Hematopoietic multipotent progenitor cell treated with erythropoietin and hydrocortisone succinate and interleukin-3 and kit ligand, for 4 days (in vitro differentiated cells): ENCODE results near the gene VSIG10.
A peak's percentile ranks its signal among the peaks of the same experiment; 100 is the strongest.

Experiments
- DNase-seq: peaks from one replicate; pipeline ENCODE4 v3.0.0-alpha.2; 2015

Gene VSIG10

DNA sequence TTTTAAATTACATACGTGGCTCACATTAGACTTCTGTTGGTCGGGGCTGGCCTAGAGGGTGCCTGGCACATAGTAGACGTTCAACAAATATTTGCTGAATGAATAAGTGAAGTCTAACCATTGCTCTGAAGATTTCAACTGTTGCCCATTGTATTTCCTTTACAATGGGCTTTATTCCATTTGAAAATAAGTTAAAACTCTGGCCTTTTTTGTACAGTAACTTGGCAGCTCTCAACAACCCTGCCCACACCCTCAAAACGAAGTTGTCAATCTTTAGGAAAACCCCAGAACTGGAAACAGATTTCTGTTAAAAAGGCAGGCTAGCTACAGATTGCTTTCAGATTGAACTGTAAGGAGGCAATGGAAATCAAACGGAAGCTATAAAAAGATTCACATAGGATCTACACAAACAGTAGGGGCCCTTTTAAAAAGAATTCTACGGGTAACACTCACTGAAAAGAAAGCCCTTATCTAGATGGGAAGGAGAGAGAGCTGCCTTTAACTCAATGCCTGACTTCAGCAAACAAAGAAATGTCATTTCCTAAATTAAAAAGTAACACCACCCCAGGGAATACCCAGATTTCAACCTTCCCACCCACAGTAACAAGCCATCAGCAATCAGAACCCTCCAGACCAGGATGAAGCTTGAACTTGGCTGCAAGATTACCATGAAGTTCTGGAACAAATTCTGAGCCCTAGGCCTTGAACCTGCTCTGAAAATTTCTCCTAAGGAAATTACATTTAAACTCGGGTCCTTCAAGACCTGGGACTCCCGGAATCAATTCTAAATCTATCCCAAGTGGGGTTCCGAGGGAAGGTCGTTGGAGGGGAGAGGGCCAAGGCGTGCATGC is 44.2 kb downstream of the VSIG10 start:
- no peak for DNase-seq

DNA sequence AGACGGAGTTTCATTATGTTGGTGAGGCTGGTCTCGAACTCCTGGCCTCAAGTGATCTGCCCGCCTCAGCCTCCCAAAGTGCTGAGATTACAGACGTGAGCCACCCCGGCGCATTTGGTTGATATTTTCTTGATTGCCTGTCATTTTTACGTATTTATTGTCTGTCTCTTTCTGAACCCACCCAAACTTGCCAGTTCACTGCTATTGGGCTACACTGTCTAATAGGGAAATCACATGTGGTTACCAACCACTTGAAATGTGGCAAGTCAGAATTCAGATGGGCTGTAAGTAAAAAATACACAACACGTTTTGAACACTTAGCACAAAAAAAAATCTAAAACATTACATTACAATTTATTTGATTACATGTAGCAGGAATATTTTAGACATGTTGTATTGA is 44.9 kb downstream of the VSIG10 start:
- no peak for DNase-seq

DNA sequence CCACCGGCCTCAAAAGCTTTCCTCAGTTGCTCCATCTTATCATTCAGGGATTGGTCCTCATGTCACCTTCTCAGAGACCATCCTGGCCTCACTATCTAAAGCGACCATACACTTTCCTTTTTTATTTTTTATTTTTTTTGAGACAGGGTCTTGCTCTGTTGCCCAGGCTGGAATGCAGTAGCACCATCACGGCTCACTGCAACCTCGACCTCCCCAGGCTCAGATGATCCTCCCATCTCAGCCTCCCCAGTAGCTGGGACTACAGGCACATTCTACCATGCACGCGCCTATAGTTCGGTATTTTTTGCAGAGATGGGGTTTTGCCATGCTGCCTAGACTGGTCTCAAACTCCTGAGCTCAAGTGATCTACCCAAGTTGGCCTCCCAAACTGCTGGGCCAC is 45.6 kb downstream of the VSIG10 start:
- DNase-seq: no peak

DNA sequence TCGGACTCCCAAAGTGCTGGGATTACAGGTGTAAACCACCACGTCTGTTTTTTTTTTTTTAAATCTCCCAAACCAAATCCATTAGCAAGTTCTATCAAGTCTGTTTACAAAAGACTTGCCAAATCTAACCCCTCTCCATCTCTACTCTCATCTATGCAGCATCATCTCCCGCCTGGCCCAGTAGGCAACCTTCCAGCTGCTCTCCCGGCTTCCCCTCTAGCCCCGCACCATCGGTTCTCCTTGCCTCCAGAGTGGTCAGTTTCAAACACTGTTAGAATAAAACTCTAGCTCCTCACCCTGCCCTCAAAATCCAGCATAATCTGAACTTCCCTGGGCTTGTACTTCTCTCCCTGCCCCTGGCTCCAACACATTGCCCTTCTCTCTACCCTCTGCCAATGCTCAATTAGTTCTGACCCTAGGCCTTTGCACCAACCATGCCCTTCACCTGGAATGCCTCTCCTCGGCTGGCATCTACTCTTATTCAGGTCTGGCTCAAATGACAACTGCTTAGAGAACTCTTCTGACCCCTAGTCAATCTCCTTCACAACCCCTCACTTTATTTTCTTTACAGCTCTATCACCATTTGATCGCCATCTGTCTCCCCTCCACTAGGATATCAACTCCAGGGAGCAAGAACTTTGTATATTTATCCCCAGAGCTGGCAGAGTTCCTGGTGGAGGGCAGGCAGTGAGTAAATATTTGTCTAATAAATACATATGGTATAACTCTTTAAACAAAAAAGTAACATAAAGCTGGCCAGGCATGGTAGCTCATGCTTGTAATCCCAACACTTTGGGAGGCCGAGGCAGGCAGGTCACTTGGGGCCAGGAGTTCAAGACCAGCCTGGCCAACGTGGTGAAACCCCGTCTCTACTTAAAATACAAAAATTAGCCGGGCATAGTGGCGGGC is 47.7 kb downstream of the VSIG10 start:
- DNase-seq: no peak

DNA sequence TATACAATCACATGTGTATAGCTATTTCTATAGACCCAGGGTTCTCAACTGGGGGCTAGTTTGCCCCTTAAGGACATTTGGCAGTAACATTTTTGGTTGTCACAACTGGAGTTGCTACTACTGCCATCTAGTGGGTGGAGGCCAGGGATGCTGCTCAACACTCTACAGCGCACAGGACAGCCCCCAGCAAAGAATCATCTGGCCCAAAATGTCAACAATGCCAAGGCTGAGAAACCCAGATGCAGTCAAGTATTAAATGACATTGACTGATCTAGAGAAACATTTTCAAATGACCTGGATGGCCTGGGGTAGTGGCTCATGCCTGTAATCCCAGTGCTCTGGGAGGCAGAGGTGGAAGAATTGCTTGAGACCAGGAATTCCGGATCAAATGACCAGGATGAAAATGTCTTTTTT is 48.7 kb downstream of the VSIG10 start:
- DNase-seq: peak; percentile 91

DNA sequence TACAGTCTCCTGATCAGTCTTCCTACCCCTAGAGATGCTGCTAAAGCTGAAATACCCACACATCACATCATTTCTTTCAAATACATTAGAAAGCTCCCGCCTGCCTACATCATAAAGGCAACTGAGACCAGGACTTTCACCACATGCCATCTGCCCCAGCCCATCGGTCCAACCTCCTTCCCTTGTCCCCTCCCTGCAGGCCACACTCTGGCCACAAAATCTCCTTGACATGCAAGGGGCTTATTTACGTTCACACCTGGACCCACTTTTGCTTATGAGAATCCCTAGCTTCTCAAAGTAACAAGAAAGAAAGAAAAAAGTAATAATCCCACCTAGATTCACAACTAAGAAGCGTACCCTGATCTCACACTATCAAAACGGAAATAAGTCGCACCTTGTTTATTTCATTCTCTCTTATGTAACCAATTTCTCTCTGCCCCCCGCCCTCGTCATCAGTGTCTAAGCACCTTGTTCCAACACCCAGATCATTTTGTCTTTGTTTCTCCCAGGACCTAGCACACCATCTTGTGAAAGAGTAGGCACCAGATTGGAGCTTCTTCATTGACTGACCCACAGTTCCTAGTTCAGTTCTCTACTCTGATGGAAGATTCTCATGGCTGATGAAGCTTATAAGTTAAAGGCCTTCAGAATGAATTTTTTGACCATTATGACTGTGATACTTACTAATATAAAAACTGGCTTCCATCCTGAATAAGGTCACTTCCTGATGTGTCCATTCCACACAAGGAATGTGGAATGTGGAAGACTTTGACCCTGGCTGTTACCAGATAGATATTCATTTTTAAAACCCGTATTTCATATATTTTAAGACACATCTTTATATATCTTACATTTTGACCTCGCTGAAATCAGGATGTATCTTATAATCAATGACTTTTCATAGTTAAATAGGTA is 50.5 kb downstream of the VSIG10 start:
- no peak for DNase-seq

DNA sequence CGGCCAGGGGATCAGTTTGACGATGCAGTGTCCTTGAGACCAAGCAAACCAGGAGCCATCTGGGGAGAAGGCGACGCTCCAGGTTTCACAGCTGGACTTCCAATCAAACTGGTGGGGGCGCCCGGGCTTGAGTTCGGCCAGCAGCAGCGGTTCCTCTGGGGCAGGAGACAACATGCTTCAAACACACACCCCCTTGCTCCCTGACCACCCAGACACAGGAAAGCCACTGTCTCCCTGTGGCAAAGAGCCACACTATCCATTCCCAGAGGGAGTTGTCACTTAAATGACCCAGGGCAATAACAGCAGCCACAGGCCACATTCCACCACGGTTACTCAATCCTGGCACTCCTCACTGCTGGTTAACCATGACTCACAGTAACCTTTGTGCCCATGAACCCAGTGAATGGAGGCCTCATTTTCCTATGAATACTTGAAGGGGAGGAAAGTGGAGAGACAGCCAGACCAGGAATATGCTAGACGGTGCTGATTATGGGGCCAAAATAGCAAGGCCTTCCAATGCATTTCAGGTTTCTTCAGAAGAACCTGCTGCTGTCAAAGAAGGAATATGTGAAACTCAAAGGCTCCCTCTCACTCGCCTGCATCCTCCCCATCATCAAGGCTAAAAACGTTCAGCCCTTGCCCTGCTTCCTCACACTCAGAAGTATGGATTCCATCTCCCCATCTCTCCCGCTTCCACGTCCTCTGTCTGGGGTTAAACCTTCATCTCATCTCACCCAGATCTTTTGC is 51.3 kb downstream of the VSIG10 start:
- DNase-seq: no peak

DNA sequence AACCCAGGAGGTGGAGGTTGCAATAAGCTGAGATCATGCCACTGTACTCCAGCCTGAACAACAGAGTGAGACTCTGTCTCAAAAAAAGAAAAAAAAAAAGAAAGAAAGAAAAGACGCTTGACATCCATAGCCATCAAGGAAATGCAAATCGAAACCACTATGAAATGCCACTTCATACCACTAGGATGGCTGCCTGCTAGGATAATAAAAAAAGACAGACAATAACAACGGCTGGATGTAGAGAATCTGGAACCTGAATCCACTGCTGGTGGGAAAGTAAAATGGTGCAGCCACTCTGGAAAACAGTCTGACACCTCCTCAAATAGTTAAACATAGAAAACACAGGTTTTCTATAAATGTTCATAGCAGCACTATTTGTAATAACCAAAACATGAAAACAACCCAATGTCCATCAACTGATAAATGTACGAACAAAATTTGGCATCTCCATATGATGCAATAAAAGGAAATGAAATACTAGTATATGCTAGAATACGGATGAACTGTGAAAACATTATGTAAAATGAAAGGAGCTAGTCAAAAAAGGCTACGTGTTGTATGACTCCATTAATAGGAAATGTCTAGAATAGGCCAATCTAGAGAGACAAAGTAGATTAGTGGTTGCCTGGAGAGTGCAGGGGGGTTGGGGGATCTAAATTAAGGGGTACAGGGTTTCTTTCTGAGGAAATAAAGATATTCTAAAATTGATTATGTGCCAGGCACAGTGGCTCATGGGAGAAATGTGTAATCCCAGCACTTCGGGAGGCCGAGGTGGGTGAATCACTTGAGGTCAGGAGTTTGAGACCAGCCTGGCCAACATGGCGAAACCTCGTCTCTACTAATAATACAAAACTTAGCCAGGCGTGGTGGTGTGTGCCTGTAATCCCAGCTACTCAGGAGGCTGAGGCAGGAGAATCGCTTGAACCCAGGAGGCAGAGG is 52.6 kb downstream of the VSIG10 start:
- DNase-seq: no peak

DNA sequence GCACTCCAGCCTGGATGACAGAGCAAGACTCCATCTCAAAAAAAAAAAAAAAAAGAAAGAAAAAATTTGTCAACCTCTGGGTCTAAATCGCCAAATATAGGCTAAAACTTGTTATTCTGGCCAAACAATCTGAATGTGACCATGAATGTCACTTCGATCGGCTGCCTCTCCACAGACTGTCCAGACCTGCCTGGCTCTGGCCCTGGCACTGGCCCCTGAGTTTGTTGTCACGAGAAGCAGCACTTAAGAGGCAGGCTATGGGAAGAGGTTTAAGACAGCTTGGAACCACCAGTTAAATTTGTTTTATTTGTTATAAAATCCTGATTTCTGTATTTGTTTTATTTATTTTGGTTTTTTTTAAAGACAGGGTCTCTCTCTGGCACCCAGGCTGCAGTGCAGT is 57.4 kb downstream of the VSIG10 start:
- DNase-seq: no peak

DNA sequence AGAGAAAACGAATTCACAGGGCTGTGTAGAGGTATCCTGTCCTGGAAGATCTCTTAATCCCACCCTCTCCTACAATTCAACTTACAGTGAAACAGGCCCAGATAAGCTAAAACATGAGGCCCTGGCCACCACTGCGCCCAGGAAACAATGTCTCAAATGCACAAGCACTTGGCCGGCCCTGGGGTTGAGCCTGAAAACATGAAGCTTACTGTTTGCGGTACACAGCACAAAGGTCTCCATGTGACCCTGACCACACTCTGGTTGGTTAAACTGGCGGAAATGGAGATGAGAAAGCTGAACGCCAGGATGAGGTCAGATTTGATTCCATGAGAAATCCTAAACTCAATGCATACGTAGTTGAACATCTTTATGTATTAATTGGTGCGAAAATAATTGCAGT is 59.2 kb downstream of the VSIG10 start:
- DNase-seq: no peak

DNA sequence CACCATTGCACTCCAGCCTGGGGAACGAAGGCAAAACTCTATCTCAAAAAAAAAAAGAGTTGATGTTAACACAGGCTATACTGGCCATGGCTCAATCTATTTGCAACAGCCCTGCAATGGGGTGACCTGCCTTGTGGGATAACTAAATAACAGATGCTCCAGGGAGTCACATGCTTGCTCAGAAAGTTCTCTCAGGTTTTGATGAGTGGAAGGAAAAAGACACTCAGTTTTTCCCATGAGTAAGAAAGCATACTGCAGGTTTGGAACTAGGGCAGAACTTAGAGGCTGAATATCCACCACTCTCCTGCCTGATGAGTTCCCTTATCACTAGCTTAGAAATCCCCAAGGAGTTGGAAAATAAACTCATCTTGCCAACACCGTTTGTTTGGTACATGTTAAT is 59.7 kb downstream of the VSIG10 start:
- no peak for DNase-seq

DNA sequence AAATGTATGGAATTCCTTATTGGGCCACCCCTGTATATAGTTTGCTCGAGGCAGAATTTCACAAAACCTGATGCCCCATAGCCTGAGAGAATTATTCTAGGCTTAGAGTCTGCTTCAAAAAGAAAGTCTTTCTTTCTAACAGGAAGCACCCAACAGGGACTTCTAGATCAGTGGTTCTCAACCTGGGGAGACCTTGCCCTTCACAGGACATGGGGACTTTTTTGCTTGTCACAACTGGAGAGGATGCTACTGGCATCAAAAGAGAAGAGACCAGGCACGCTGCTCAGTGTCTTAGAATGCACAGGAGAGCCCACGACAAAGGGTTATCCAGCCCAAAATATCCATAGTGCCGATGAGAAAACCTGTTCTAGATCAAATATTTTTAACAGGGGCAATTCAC is 61.7 kb downstream of the VSIG10 start:
- DNase-seq: no peak

DNA sequence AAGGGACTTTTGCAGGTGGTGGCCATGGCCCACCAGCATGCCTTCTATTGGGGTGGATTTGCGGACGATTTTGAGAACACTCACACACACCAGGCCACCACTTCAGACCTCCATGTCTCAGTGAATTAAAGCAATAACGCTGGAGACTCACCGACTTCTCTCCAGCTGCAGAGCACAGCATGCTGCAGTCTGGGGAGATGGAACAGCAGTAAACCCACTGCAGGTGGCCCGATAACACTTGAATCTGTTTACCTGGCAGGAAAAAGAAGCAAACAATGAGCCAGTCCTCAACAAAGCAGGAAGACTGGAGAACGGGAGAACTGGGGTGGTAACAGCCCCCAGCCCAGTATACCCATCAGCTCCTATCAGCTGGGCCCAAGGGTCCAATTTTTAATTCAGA is 65.7 kb downstream of the VSIG10 start:
- DNase-seq: no peak

DNA sequence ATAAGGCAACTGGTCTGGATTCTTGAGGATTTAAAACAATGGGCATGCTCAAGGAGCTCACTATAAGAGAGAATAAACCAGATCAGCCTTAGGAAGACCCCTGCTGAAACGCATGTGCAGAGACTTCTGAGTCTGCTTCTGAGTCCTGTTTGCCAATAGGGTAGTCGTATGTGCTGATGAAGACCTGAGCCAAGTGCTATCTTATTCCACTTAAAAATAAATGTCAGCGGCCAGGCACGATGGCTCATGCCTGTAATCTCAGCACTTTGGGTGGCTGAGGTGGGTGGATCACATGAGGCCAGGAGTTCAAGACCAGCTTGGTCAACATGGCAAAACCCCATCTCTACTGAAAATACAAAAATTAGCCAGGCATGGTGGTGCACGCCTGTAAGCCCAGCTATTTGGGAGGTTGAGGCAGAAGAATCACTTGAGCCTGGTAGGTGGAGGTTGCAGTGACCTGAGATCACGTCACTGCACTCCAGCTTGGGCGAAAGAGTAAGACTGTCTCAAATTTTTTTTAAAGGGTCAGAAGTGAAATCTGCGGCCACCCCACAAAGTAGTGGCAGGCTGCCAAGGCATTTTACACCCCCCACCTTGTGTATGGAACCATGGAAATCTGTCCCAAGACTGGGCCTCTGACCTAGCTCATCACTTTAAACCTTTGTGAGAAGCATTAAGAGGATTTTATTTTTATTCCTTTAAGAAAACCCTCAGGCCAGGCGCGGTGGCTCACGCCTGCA is 67.0 kb downstream of the VSIG10 start:
- DNase-seq: no peak

DNA sequence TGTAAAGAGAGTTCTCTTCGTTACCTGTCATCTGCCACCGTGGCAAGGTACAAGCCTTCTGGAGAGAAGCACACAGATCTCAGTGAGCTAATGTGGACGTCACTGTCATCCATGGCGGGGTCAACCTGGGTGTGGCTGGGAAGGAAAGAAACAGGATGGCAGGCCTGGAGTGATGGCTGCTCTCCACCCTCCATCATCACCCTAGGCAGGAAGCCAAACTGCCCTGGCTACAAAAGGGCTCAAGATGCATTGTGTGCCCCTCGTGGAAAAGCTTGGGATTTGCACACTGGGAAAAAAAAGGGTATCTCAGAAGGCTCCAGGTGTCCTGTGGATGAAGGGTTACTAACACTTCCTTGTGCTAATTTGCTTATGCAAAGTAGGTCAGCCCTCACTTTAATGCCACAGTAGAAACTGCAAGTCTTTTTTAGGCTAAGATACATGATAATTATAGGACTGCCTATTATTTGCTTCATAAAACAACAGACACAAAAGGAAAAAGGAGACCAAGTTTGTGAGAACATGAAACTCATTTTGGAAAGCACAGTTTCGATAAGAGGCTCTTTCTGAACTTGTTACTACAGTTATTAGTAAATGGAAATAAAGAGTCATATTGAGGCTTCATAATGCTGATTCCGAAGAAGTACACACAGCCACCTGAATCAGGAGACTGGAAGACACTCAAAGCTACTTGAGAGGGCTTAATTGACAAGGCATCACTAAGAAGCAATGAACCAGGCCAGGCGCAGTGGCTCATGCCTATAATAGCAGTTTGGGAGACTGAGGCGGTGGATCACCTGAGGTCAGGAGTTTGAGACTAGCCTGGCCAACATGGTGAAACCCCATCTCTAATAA is 68.4 kb downstream of the VSIG10 start:
- DNase-seq: no peak

DNA sequence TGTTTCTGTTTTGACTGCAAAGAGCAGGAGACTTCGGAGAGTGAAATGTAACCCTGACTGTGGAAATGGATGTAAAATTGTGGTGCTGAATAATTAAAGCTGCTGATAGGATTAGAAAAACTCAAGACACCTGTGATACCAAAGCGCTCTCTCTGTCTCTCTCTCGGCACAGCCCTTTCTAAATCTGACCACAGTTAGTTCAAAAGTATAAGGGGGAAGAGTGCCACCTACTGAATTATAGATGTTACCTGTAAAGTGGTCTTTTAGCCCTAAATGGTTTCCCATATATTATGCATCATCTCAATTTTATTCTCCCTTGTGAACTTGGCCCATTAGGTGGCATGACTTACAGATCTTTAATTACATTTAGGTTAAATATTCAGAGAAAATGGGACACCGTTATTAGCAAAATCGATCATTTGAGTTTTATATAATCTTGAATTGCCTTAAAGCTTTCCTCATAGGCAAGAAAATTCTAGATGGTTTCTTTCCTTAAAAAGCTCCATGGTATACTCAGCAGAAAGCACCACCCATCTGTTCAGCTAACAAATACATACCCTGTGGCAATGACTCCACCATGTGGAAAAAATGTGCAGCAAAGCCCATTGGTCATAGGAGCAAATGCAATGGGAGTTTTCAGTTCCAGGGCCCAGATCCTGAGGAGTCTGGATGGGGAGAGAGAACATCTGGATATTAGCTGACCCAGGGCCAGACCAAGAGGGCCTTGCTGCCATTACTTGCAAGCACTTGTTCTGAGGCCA is 69.2 kb downstream of the VSIG10 start:
- DNase-seq: no peak

DNA sequence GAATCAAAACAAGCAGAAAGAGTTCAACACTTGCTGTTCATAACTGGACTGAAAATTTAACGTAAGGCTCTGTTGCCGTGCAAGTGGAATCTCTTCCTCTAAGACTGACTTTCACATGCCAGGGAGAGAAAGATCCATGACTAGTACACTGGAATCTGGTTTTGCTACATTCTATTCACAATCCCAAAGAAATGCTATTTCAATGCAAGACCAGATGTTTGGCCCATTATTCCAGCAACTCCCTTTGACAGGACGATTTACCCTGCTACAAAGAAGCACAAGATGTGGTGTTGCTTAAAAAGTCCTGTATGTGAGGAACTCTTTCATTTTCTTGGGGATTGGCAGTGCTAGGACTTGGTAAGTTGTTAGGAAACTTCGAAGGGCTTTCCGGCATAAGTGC is 69.9 kb downstream of the VSIG10 start:
- no peak for DNase-seq

DNA sequence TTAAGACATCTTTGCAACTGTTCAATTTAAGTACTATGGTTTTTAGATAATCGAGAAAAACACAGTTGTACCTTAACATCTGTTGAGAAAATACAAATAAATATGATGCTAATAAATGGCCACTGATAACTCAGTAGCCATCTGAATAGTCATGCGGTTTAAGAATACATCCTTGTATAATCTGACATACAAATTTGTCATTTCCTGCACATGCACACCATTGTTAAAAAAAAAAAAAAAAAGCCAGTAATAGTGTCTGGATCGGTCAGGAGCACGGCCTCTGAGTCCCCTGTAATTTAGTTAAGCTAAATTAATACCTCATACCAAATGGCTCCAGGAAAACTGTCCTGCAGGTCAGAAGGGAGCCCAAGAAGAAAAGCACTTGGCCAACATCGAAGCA is 70.5 kb downstream of the VSIG10 start:
- DNase-seq: no peak

DNA sequence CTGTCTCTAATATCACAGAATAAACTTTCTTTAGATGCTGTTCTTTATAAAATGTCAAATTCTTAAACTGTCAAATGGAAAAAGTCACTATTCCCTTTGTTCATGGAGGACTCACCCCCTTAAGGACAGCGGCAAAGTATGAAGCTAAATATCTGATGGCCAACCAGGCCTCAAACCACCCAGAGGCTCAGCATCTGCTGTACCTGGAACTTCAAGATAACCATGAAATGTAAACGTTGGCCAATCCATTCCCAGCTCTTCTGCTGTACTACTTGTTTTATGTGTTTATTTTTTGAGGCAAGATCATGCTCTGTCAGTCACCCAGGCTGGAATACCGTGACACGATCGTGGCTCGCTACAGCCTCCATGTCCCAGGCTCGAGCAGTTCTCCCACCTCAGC is 71.6 kb downstream of the VSIG10 start:
- no peak for DNase-seq
